GM08714 (cell line): ENCODE data around the gene IGSF21.

Experiments
- H3K4me3 ChIP-seq: fragments of 200-500 bp; sonication (Bioruptor generic); 2 replicates; pipeline ENCODE4 v1.5.1; 2014; ENCODE audit warnings: mild to moderate bottlenecking, low read length, inconsistent platforms
- ZNF274 ChIP-seq: IDR thresholded peaks from 2 replicates; pipeline ENCODE4 v1.6.1; 2012; ENCODE audit warnings: mild to moderate bottlenecking, low read depth, low read length

Gene IGSF21

DNA sequence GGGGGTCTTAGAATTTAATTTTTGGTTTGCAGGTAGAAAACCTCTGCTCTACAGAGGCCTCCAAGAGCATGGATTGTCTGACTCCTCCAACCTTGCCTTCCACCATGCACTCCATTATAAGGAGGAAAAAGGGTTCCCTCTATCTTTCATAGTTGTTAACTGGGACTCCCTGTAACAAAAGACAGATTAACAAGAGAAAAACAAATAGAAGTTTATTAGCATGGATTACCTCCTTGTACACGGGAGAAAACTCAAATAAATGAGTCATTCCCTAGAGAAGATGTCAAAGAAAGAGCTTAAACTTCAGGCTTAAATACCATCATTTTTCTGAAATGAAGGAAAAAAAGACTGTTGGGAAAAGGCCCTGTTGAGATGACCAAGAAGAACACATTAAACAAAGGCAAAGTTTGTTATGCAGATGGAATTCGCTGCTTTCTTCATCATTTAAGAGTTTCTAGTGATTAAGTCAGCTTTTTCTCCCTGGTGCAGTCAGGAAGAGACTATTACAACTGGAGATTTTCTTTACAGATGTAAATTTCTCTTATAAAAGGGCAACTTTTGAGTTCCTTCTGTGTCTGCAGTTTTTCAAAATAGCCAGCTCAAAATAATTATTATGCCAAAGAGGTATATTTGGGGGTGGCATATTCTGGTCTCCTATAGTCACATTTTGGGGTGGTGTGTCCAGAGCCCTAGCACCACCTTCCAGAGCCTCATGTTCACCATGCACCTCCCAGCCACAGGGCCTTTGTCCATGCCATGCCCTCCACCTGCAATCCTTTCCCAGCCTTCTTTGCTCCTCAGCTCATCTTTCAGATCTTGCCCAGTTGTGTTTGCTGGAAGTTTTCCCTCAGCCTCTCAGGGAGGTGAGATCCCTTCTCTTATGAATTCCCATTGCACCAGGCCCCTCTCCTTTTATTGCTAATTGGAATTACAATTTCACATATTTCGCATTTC lies 310.0 kb downstream of the IGSF21 start:
- no peak for TF ChIP-seq ZNF274

DNA sequence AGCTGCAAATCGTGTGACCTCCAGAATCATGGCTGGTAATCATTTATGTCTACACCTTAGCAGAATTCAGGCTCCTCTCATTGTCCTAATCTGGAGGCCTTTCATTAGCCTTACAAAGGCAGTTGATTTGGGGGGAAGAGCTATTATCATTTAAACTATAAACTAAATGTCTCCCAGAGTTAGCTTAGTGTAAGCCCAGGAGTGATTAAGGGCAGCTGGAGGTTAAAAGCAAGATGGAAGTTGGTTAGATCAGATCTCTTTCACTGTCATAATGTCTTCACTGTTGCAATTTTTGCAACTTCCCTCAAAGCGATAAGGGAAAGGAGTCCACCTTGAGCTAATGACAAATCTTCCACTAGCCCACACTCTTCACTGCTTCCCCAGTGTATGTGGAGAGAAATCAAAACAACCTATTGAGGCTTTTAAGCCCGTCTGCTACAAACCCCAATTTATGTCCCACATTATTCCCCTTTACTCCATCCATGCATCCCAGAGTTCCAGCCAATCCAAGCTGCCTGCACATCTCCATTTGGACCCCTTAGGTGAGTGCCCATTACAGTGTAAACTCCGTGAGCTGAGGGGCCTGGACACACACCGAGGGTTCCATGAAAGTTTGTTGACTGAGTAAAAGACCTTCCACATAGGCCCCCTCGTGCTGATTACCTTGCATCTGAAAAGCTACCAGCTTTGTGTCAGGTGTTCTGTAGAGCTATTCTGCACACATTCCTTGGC lies 311.7 kb downstream of the IGSF21 start:
- no peak overlapping the region for H3K4me3 ChIP-seq
- no peak for TF ChIP-seq ZNF274

More for the DNA sequence above, 310.0 kb downstream of the IGSF21 start:
- H3K4me3 ChIP-seq = no peak overlapping the region

DNA sequence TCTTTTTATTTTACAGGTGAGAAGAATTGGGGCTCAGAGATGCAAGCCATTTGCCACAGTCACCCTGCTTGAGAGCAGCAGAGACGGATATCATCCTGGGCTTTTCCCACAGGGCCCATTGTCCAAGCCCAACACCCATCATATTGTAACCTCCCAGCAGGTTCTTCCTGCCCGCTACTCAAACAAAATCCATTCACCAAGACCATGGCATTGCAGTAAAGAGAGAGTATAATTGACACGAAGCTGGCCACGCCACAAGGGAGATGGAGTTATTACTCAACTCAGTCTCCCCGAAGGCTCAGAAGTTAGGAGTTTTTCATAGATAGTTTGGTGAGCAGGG lies 312.2 kb downstream of the IGSF21 start:
- no peak for TF ChIP-seq ZNF274
- no peak overlapping the region for H3K4me3 ChIP-seq

DNA sequence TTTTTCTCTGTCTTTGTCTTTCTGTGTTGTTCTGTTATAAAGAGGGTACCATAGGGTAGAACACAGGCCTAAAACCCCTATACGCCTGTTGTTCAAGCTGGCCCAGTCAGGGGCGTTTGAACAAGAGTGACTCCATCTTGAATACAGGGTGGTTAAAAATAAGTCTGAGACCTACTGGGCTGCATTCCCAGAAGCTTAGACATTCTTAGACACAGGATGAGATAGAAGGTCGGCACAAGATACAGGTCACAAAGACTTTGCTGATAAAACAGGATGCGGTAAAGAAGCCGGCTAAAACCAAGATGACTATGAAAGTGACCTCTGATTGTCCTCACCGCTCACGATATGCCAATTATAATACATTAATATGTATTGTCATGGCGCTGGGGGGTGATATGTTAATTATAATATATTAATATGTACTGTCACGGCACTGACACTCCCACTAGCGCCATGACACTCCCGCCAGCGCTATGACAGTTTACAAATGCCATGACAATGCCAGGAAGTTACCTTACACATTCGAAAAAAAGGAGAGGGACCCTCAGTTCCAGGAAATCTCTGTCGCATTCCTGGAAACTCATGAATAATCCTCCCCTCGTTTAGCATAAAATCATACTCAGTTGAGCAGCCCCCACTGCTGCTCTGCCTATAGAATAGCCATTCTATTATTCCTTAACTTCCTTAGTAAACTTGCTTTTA lies 314.6 kb downstream of the IGSF21 start:
- TF ChIP-seq ZNF274 = no peak
- no peak overlapping the region for H3K4me3 ChIP-seq

DNA sequence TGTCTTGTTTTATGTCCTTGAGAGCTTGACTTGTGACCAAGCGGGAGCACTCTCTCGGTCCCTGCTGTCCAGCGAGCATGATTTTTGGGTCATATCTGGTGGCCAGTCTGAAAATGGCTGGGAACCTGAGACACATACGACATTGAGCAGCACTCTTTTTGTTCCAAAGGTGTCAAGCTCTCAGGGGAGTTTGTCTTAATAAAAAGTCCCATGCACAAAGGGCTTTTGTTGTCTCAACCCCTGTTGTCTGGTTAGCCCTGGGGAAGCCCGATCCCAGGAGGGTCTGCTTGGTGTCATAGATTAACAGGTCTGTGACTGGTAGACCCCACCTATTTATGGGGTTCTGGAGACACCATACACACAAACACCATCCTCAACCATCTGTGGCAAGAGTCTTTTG lies 315.4 kb downstream of the IGSF21 start:
- TF ChIP-seq ZNF274 = no peak
- H3K4me3 ChIP-seq = no peak overlapping the region

DNA sequence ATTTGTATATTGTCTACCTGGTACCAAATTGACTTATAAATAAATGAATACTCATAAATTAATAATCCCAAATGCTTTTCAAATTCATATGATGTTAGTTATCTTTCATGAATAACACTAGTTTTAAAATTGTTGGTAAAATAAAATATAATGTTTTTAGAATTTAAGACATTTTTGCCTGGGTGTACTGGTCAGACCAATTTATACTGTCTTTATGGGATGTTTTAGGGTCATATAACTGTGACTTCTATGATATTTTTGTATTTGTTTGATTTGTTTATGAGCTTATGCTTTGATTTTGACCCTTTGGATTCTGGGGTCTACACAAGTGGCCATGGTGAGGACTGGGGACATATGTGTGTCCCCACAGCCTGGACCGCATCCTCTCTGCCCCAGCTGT lies 319.0 kb downstream of the IGSF21 start:
- H3K4me3 ChIP-seq = no peak overlapping the region
- no peak for TF ChIP-seq ZNF274
